A673 (cell line): Measurements from ENCODE around the gene ANKRD11. TPM values are rescaled to one million over a fixed set of nuclear protein-coding genes. Genes with fewer than 3 reads are reported as not detected.
A peak's percentile ranks its signal among the peaks of the same experiment; 100 is the strongest.

Experiments used
- BruUV-seq: library from RNA; stranded (reverse); fragments of 400-500 nt; replicated peaks from 2 replicates; lab custom pipeline; 2021; lab: Mats Ljungman, UMichigan
- CTCF ChIA-PET: fragments of 300-600 bp; sonication (Branson Sonifier 250); formaldehyde crosslinking; loops from one replicate; lab custom pipeline; 2022; ENCODE audit warnings: antibody characterized with exemption; lab: Charles Lee
- POLR2A ChIA-PET: fragments of 300-600 bp; sonication (Branson Sonifier 250); formaldehyde crosslinking; loops from one replicate; lab custom pipeline; 2022; ENCODE audit warnings: antibody characterized with exemption; ENCODE audit not compliant: low non-redundant PET; lab: Charles Lee
- DNase-seq: peaks from one replicate; pipeline ENCODE4 v3.0.0-alpha.2; 2015; ENCODE audit warnings: low spot score
- H3K27ac ChIP-seq: fragments of 200-600 bp; sonication (generic); 2 replicates; pipeline ENCODE4 v1.5.1; 2016; ENCODE audit warnings: mixed run types, low read depth, mild to moderate bottlenecking, mixed read lengths, antibody characterized with exemption, low read length; ENCODE audit not compliant: poor library complexity, severe bottlenecking
- H3K27me3 ChIP-seq: fragments of 200-600 bp; sonication (generic); replicated peaks from 2 replicates; pipeline ENCODE4 v1.6.1; 2017; ENCODE audit warnings: mixed run types, low read depth, mild to moderate bottlenecking, mixed read lengths, antibody characterized with exemption, low read length; ENCODE audit not compliant: insufficient read depth, poor library complexity
- H3K36me3 ChIP-seq: fragments of 200-600 bp; sonication (generic); 2 replicates; pipeline ENCODE4 v1.6.1; 2016; ENCODE audit warnings: mixed run types, mild to moderate bottlenecking, mixed read lengths, antibody characterized with exemption, low read length; ENCODE audit not compliant: insufficient read depth, poor library complexity, severe bottlenecking
- H3K4me1 ChIP-seq: fragments of 200-600 bp; sonication (generic); 2 replicates; pipeline ENCODE4 v1.6.1; 2017; ENCODE audit warnings: mixed run types, mild to moderate bottlenecking, mixed read lengths, antibody characterized with exemption, low read length; ENCODE audit not compliant: insufficient read depth, poor library complexity, severe bottlenecking
- H3K4me3 ChIP-seq: fragments of 200-600 bp; sonication (generic); 2 replicates; pipeline ENCODE4 v1.5.1; 2016; ENCODE audit warnings: low read depth, mixed run types, mild to moderate bottlenecking, mixed read lengths, low read length; ENCODE audit not compliant: poor library complexity, severe bottlenecking
- H3K9me3 ChIP-seq: fragments of 200-600 bp; sonication (generic); 2 replicates; pipeline ENCODE4 v1.6.1; 2016; ENCODE audit warnings: mixed run types, low read depth, mild to moderate bottlenecking, mixed read lengths, antibody characterized with exemption, low read length; ENCODE audit not compliant: poor library complexity, severe bottlenecking
- EZH2 ChIP-seq: fragments of 200-600 bp; sonication (generic); IDR thresholded peaks from 2 replicates; pipeline ENCODE4 v1.6.1; 2017; ENCODE audit warnings: borderline replicate concordance, low read depth, mild to moderate bottlenecking, mixed read lengths, antibody characterized with exemption, low read length; ENCODE audit not compliant: poor library complexity, severe bottlenecking
- intact Hi-C: fragments of 100-400 bp; cut with micrococcal nuclease; formaldehyde crosslinking; loops from one replicate; pipeline ENCODE4 v1.10.0; 2022; ENCODE audit not compliant: unreplicated experiment
- total RNA-seq: library from RNA; stranded (reverse); gene quantifications from 2 replicates; pipeline ENCODE4 v1.2.3, GENCODE V29; 2021
- TF ChIP-seq, protein P1 (sequence below): fragments of 300-800, 200-600 bp; sonication (generic); conservative IDR thresholded peaks from 2 replicates; pipeline ENCODE4 v1.5.1; 2017; ENCODE audit warnings: low read depth, mild to moderate bottlenecking, antibody characterized with exemption, low read length, moderate library complexity, mixed read lengths

ANKRD11 gene
- total RNA-seq, 1 experiment from 2014 or later = 217 TPM

DNA sequence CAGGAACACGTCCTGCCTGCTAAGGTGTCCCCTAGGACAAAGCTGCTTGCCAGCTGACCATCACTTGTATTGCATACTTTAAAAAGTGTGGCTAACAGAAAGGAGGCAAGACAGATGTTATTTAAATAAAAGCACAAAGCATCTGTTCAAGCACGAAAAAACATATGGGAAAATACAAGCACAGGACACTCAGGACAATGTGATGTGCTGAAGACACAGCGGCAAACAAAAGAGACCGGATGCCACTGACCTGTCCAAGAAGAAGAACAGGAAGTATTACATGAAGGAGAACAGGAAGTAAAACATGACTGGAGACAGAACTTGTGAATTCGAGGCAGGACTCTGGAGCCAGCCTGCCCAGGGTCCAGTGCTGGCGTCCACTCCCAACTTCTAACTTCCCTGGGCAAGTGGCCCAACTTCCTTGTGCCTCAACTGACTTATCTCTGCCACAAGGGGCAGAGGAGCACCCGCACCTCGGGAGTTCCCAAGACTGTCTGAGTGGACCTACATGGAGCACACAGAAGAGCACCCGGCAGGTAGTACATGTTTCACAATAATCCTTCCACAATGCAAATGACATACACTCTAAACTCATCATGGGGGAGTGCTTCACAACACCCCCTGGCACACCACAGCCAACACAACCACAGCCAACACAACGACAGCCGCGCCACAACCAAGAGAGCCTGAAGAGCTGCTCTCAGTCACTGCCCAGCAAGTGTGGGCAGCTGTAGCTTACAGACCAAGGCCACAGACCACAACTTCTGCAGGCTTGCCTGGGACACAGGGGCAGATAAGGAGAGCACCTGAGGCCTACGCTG, 36.6 kb downstream of the ANKRD11 start:
- BruUV-seq = no TSS peak
- intact Hi-C loops = no loop called here
- no peaks in the 10 kb centered on the region for H3K27me3 ChIP-seq
- TF ChIP-seq, protein P1, sequence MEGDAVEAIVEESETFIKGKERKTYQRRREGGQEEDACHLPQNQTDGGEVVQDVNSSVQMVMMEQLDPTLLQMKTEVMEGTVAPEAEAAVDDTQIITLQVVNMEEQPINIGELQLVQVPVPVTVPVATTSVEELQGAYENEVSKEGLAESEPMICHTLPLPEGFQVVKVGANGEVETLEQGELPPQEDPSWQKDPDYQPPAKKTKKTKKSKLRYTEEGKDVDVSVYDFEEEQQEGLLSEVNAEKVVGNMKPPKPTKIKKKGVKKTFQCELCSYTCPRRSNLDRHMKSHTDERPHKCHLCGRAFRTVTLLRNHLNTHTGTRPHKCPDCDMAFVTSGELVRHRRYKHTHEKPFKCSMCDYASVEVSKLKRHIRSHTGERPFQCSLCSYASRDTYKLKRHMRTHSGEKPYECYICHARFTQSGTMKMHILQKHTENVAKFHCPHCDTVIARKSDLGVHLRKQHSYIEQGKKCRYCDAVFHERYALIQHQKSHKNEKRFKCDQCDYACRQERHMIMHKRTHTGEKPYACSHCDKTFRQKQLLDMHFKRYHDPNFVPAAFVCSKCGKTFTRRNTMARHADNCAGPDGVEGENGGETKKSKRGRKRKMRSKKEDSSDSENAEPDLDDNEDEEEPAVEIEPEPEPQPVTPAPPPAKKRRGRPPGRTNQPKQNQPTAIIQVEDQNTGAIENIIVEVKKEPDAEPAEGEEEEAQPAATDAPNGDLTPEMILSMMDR = 0 out of 2 replicates have a peak, but pooled peaks have one; percentile 30
- no peak for TF ChIP-seq EZH2
- peaks cover 30% of the 10 kb centered on the region for H3K4me1 ChIP-seq
- ChIA-PET POLR2A (no interaction called here), CTCF (no interaction called here)
- no peak for DNase-seq
- no peaks in the 10 kb centered on the region for H3K9me3 ChIP-seq
- no peak overlapping the region for H3K4me3 ChIP-seq
- no peaks in the 10 kb centered on the region for H3K36me3 ChIP-seq
- H3K27ac ChIP-seq = no peak overlapping the region

DNA sequence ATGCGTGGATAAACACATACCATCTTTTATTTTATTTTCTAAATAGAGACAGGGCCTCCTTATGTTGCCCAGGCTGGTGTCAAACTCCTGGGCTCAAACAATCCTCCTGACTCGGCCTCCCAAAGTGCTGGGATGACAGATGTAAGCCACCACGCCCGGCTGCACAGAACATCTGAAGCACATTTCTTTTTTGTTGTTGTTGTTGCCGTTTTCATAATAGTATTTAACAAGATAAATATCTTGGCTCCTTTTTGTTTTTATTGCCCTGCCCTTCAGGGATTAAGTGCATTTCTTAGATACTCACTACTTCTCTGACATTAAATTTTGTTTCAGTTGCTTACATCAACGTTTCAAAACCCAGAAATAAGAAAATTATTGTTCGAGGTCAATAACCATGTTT, 37.4 kb downstream of the ANKRD11 start:
- Histone ChIP-seq H3K36me3 (no peaks in the 10 kb centered on the region), H3K4me3 (no peak overlapping the region), H3K9me3 (no peaks in the 10 kb centered on the region), H3K4me1 (peaks cover 26% of the 10 kb centered on the region), H3K27me3 (no peaks in the 10 kb centered on the region), H3K27ac (no peak overlapping the region)
- no peak for DNase-seq
- POLR2A ChIA-PET = no interaction called here
- TF ChIP-seq, protein P1 = no peak
- TF ChIP-seq EZH2 = no peak
- CTCF ChIA-PET = no interaction called here
- intact Hi-C loops = no loop called here
- no TSS peak for BruUV-seq

DNA sequence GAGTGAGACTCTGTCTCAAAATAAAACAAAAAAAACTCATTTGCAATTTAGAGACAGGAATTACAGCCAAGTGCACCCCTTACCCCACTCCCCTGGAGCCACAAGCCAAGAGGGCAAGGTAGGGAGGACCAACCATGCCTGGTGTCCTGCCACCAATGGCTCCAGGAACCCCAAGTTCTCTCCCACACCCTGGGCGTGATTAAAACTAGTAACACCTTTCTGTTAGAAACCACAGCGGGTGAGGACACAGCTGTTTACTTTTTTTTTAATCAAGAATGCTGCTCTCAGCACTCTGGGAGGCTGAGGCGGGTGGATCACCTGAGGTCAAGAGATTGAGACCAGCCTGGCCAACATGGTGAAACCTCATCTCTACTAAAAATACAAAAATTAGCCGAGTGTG, 38.1 kb downstream of the ANKRD11 start:
- ChIA-PET POLR2A (no interaction called here), CTCF (no interaction called here)
- Histone ChIP-seq H3K4me1 (peaks cover 26% of the 10 kb centered on the region), H3K27ac (no peak overlapping the region), H3K27me3 (no peaks in the 10 kb centered on the region), H3K36me3 (no peaks in the 10 kb centered on the region), H3K4me3 (no peak overlapping the region), H3K9me3 (no peaks in the 10 kb centered on the region)
- intact Hi-C loops = no loop called here
- DNase-seq = no peak
- BruUV-seq = no TSS peak
- TF ChIP-seq, protein P1 = no peak
- no peak for TF ChIP-seq EZH2
